SJSA1 (cell line): ENCODE measurements around the gene PDE9A. TPM values are rescaled to one million over a fixed set of nuclear protein-coding genes. Genes with fewer than 3 reads are reported as not detected.
"Not testable (repeated sequence)": the region's sequence is repeated elsewhere in the genome, so short reads cannot be mapped to it uniquely, and the experiment has no call there.

ENCODE experiments used
- DNase-seq, 2 experiments: peaks; one replicate each; pipeline ENCODE4 v3.0.0-alpha.2; 2015 to 2020; ENCODE audit warnings: low spot score in 2 of 2, low read depth in 1 of 2
- H3K27ac ChIP-seq: fragments of 250-450 bp; sonication (Bioruptor Pico); 2 replicates; pipeline ENCODE4 v1.5.1; 2020; ENCODE audit warnings: mild to moderate bottlenecking, moderate library complexity
- H3K27me3 ChIP-seq: fragments of 250-450 bp; sonication (Bioruptor Pico); replicated peaks from 2 replicates; pipeline ENCODE4 v1.5.1; 2020; ENCODE audit warnings: mild to moderate bottlenecking, moderate library complexity
- H3K36me3 ChIP-seq: fragments of 250-450 bp; sonication (Bioruptor Pico); 2 replicates; pipeline ENCODE4 v1.5.1; 2020; ENCODE audit warnings: mild to moderate bottlenecking
- H3K4me1 ChIP-seq: fragments of 250-450 bp; sonication (Bioruptor Pico); replicated peaks from 2 replicates; pipeline ENCODE4 v1.6.1; 2021; ENCODE audit warnings: mild to moderate bottlenecking
- H3K4me3 ChIP-seq: fragments of 250-450 bp; sonication (Bioruptor Pico); 2 replicates; pipeline ENCODE4 v1.5.1; 2020; ENCODE audit warnings: mild to moderate bottlenecking
- H3K9me3 ChIP-seq: fragments of 250-450 bp; sonication (Bioruptor Pico); replicated peaks from 2 replicates; pipeline ENCODE4 v1.5.1; 2020; ENCODE audit warnings: mild to moderate bottlenecking
- total RNA-seq: library from RNA; depleted of rRNA; stranded (reverse); fragments of >200 nt; shearing (Covaris generic); gene quantifications from 2 replicates; pipeline ENCODE4 v1.2.3, GENCODE V29; 2014

PDE9A gene
- total RNA-seq, 1 experiment from 2014 or later = 10.3 TPM

- not testable (repeated sequence) for H3K4me1 ChIP-seq, H3K27ac ChIP-seq, DNase-seq, H3K36me3 ChIP-seq, H3K27me3 ChIP-seq, H3K4me3 ChIP-seq, H3K9me3 ChIP-seq
Observed at GRCh38 chr21:42628466-42629061, 24.9 kb upstream of the PDE9A start.

GRCh38 chr21:42629933-42630589 is 23.4 kb upstream of the PDE9A start:
- H3K9me3 ChIP-seq = no peaks in the 10 kb centered on the region
- no peak for DNase-seq
- H3K4me1 ChIP-seq = no peaks in the 10 kb centered on the region
- H3K4me3 ChIP-seq = no peak overlapping the region
- 0 out of 2 replicates have a peak, but pooled peaks cover 4% of the 10 kb centered on the region for H3K27me3 ChIP-seq
- H3K36me3 ChIP-seq = no peaks in the 10 kb centered on the region
- H3K27ac ChIP-seq = no peak overlapping the region

- Histone ChIP-seq H3K27ac (no peak overlapping the region), H3K9me3 (no peaks in the 10 kb centered on the region), H3K36me3 (no peaks in the 10 kb centered on the region), H3K4me1 (no peaks in the 10 kb centered on the region), H3K27me3 (0 out of 2 replicates have a peak, but pooled peaks cover 4% of the 10 kb centered on the region), H3K4me3 (no peak overlapping the region)
- DNase-seq = no peak
Observed at GRCh38 chr21:42630626-42631025, 22.8 kb upstream of the PDE9A start.

GRCh38 chr21:42631142-42631541 is 22.3 kb upstream of the PDE9A start:
- no peak overlapping the region for H3K4me3 ChIP-seq
- no peak for DNase-seq
- no peak overlapping the region for H3K27ac ChIP-seq
- H3K27me3 ChIP-seq = 0 out of 2 replicates have a peak, but pooled peaks cover 4% of the 10 kb centered on the region
- H3K4me1 ChIP-seq = no peaks in the 10 kb centered on the region
- H3K36me3 ChIP-seq = no peaks in the 10 kb centered on the region
- H3K9me3 ChIP-seq = no peaks in the 10 kb centered on the region

GRCh38 chr21:42632336-42632751 is 21.1 kb upstream of the PDE9A start:
- no peak overlapping the region for H3K27ac ChIP-seq
- no peaks in the 10 kb centered on the region for H3K4me1 ChIP-seq
- H3K9me3 ChIP-seq = no peaks in the 10 kb centered on the region
- 0 out of 2 replicates have a peak, but pooled peaks cover 4% of the 10 kb centered on the region for H3K27me3 ChIP-seq
- H3K4me3 ChIP-seq = no peak overlapping the region
- DNase-seq = no peak
- H3K36me3 ChIP-seq = no peaks in the 10 kb centered on the region

- DNase-seq = no peak
- Histone ChIP-seq H3K27ac (no peak overlapping the region), H3K36me3 (no peaks in the 10 kb centered on the region), H3K27me3 (0 out of 2 replicates have a peak, but pooled peaks cover 4% of the 10 kb centered on the region), H3K4me3 (no peak overlapping the region), H3K4me1 (no peaks in the 10 kb centered on the region), H3K9me3 (no peaks in the 10 kb centered on the region)
Observed at GRCh38 chr21:42632771-42633690, 20.4 kb upstream of the PDE9A start.

- no peaks in the 10 kb centered on the region for H3K4me1 ChIP-seq
- H3K36me3 ChIP-seq = no peaks in the 10 kb centered on the region
- no peak for DNase-seq
- no peak overlapping the region for H3K27ac ChIP-seq
- H3K9me3 ChIP-seq = no peaks in the 10 kb centered on the region
- no peak overlapping the region for H3K4me3 ChIP-seq
- 0 out of 2 replicates have a peak, but pooled peaks cover 4% of the 10 kb centered on the region for H3K27me3 ChIP-seq
Observed at GRCh38 chr21:42633858-42634257, 19.6 kb upstream of the PDE9A start.

- DNase-seq = no peak
- Histone ChIP-seq H3K9me3 (no peaks in the 10 kb centered on the region), H3K27me3 (peaks cover 4% of the 10 kb centered on the region), H3K27ac (no peak overlapping the region), H3K36me3 (no peaks in the 10 kb centered on the region), H3K4me3 (no peak overlapping the region), H3K4me1 (no peaks in the 10 kb centered on the region)
Observed at GRCh38 chr21:42635848-42636519, 17.4 kb upstream of the PDE9A start.

GRCh38 chr21:42636520-42637266 is 16.7 kb upstream of the PDE9A start:
- Histone ChIP-seq H3K9me3 (no peaks in the 10 kb centered on the region), H3K27me3 (peaks cover 4% of the 10 kb centered on the region), H3K4me3 (no peak overlapping the region), H3K4me1 (no peaks in the 10 kb centered on the region), H3K27ac (no peak overlapping the region), H3K36me3 (no peaks in the 10 kb centered on the region)
- no peak for DNase-seq

GRCh38 chr21:42637267-42638041 is 16.0 kb upstream of the PDE9A start:
- Histone ChIP-seq H3K36me3 (no peaks in the 10 kb centered on the region), H3K27me3 (peaks cover 4% of the 10 kb centered on the region), H3K4me1 (no peaks in the 10 kb centered on the region), H3K9me3 (no peaks in the 10 kb centered on the region), H3K4me3 (no peak overlapping the region), H3K27ac (no peak overlapping the region)
- DNase-seq = no peak

GRCh38 chr21:42638266-42638863 is 15.1 kb upstream of the PDE9A start:
- peaks cover 4% of the 10 kb centered on the region for H3K27me3 ChIP-seq
- H3K36me3 ChIP-seq = no peaks in the 10 kb centered on the region
- no peak overlapping the region for H3K27ac ChIP-seq
- no peaks in the 10 kb centered on the region for H3K4me1 ChIP-seq
- H3K4me3 ChIP-seq = no peak overlapping the region
- H3K9me3 ChIP-seq = no peaks in the 10 kb centered on the region
- no peak for DNase-seq

- DNase-seq = no peak
- peaks cover 4% of the 10 kb centered on the region for H3K27me3 ChIP-seq
- no peaks in the 10 kb centered on the region for H3K9me3 ChIP-seq
- H3K4me1 ChIP-seq = peaks cover 13% of the 10 kb centered on the region
- H3K27ac ChIP-seq = no peak overlapping the region
- H3K36me3 ChIP-seq = no peaks in the 10 kb centered on the region
- H3K4me3 ChIP-seq = no peak overlapping the region
Observed at GRCh38 chr21:42639646-42640152, 13.7 kb upstream of the PDE9A start.
